Loucy (cell line): ENCODE results near the gene EIF2S2.
A peak's percentile ranks its signal among the peaks of the same experiment; 100 is the strongest.

Experiments used
- H2AFZ ChIP-seq: fragments of 200-600 bp; sonication (generic); 2 replicates; pipeline ENCODE4 v1.6.0; 2016; ENCODE audit warnings: antibody characterized with exemption, mild to moderate bottlenecking, low read length, moderate library complexity
- H3F3A ChIP-seq: fragments of 200-600 bp; 2 replicates; pipeline ENCODE4 v1.6.0; 2016; ENCODE audit warnings: antibody characterized with exemption, low read depth, mild to moderate bottlenecking
- H3K27me3 ChIP-seq: fragments of 200-600 bp; sonication (generic); 2 replicates; pipeline ENCODE4 v1.6.1; 2014; ENCODE audit warnings: low read length, mild to moderate bottlenecking; ENCODE audit not compliant: insufficient read depth, poor library complexity, severe bottlenecking
- H3K36me3 ChIP-seq: fragments of 200-600 bp; sonication (generic); 2 replicates; pipeline ENCODE4 v1.6.1; 2016; ENCODE audit warnings: low read length; ENCODE audit not compliant: insufficient read depth
- H3K4me1 ChIP-seq: fragments of 200-600 bp; sonication (generic); 2 replicates; pipeline ENCODE4 v1.5.1; 2014; ENCODE audit warnings: low read length, mild to moderate bottlenecking; ENCODE audit not compliant: insufficient read depth, poor library complexity, severe bottlenecking
- H3K4me2 ChIP-seq: fragments of 200-600 bp; sonication (generic); 2 replicates; pipeline ENCODE4 v1.6.0; 2014; ENCODE audit warnings: antibody characterized with exemption, low read length, low read depth, mild to moderate bottlenecking; ENCODE audit not compliant: poor library complexity, severe bottlenecking
- H3K4me3 ChIP-seq: fragments of 200-600 bp; sonication (generic); 2 replicates; pipeline ENCODE4 v1.5.1; 2014; ENCODE audit warnings: low read length, mild to moderate bottlenecking, mixed read lengths; ENCODE audit not compliant: poor library complexity, severe bottlenecking
- H3K79me2 ChIP-seq: fragments of 200-600 bp; sonication (generic); 2 replicates; pipeline ENCODE4 v1.6.1; 2014; ENCODE audit warnings: low read length; ENCODE audit not compliant: insufficient read depth
- H3K9ac ChIP-seq: fragments of 200-600 bp; sonication (generic); 2 replicates; pipeline ENCODE4 v1.6.0; 2014; ENCODE audit warnings: mild to moderate bottlenecking, low read depth, low read length, moderate library complexity; ENCODE audit not compliant: poor library complexity, severe bottlenecking
- H3K9me2 ChIP-seq: fragments of 200-600 bp; sonication (generic); replicated peaks from 2 replicates; pipeline ENCODE4 v1.6.1; 2016; ENCODE audit warnings: low read depth, low read length, mixed read lengths
- H3K9me3 ChIP-seq: fragments of 200-600 bp; sonication (generic); 2 replicates; pipeline ENCODE4 v1.6.1; 2014; ENCODE audit warnings: mild to moderate bottlenecking, antibody characterized with exemption, low read length, low read depth; ENCODE audit not compliant: insufficient read depth
- H4K20me1 ChIP-seq: fragments of 200-600 bp; sonication (generic); 2 replicates; pipeline ENCODE4 v1.6.0; 2014; ENCODE audit warnings: antibody characterized with exemption, low read length, mild to moderate bottlenecking; ENCODE audit not compliant: insufficient read depth, poor library complexity, severe bottlenecking
- EZH2phosphoT487 ChIP-seq: fragments of 200-600 bp; IDR thresholded peaks from 2 replicates; pipeline ENCODE4 v1.6.1; 2018; ENCODE audit warnings: antibody characterized with exemption, mild to moderate bottlenecking, moderate library complexity, borderline replicate concordance
- TF ChIP-seq, protein P1 (sequence below): fragments of 200-600 bp; sonication (generic); conservative IDR thresholded peaks from 2 replicates; pipeline ENCODE4 v1.5.1; 2014; ENCODE audit warnings: mild to moderate bottlenecking, antibody characterized with exemption, low read length

The EIF2S2 gene

DNA sequence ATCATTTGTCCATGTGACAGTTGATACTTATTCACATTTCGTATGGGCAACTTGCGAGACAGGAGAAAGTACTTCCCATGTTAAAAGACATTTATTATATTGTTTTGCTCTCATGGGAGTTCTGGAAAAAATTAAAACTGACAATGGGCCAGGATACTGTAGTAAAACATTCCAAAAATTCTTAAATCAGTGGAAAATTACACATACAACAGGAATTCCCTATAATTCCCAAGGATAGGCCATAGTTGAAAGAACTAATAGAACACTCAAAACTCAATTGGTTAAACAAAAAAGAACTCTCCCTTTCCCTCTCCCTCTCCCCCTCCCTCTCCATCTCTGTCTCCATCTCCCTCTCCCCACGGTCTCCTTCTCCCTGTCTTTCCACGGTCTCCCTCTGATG, 19.4 kb upstream of the EIF2S2 start:
- TF ChIP-seq, protein P1, sequence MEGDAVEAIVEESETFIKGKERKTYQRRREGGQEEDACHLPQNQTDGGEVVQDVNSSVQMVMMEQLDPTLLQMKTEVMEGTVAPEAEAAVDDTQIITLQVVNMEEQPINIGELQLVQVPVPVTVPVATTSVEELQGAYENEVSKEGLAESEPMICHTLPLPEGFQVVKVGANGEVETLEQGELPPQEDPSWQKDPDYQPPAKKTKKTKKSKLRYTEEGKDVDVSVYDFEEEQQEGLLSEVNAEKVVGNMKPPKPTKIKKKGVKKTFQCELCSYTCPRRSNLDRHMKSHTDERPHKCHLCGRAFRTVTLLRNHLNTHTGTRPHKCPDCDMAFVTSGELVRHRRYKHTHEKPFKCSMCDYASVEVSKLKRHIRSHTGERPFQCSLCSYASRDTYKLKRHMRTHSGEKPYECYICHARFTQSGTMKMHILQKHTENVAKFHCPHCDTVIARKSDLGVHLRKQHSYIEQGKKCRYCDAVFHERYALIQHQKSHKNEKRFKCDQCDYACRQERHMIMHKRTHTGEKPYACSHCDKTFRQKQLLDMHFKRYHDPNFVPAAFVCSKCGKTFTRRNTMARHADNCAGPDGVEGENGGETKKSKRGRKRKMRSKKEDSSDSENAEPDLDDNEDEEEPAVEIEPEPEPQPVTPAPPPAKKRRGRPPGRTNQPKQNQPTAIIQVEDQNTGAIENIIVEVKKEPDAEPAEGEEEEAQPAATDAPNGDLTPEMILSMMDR = no peak
- no peak for TF ChIP-seq EZH2phosphoT487
- no peaks in the 10 kb centered on the region for H3K9me2 ChIP-seq
- no peak overlapping the region for H2AFZ ChIP-seq
- H3K4me1 ChIP-seq = no peaks in the 10 kb centered on the region
- H4K20me1 ChIP-seq = no peaks in the 10 kb centered on the region
- no peak overlapping the region for H3K9ac ChIP-seq
- no peak overlapping the region for H3K4me3 ChIP-seq
- no peaks in the 10 kb centered on the region for H3K79me2 ChIP-seq
- H3K9me3 ChIP-seq = no peaks in the 10 kb centered on the region
- H3K4me2 ChIP-seq = no peak overlapping the region
- H3K27me3 ChIP-seq = no peaks in the 10 kb centered on the region
- H3K36me3 ChIP-seq = no peaks in the 10 kb centered on the region
- no peaks in the 10 kb centered on the region for H3F3A ChIP-seq

DNA sequence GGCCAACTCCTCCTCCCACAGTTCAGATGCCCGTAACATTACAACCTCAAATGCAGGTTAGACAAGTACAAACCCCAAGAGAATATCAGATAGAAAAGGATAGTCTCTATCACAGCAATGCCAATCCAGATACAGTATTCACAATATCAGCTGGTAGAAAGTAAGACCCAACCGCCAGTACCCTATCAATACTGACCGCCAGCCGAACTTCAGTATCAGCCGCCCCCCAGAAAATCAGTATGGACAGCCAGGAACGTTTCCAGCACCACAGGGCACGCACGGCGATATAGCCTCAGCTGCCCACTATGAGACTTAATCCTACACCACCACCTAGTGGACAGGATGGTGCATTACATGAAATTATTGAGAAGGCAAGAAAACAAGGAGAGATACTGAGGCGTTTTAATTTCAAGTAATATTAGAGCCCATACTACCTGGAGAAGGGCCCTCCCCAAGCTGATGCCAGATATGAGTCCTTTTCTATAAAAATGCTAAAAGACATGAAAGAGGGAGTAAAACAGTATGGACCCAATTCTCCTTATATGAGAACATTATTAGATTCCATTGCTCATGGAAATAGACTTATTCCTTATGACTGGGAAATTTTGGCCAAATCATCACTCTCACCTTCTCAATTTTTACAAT, 17.6 kb upstream of the EIF2S2 start:
- peak overlapping the region; percentile 7 for H3K4me3 ChIP-seq
- no peaks in the 10 kb centered on the region for H3K79me2 ChIP-seq
- peak overlapping the region; percentile 42 for H3K4me2 ChIP-seq
- no peaks in the 10 kb centered on the region for H3K27me3 ChIP-seq
- no peaks in the 10 kb centered on the region for H3K36me3 ChIP-seq
- TF ChIP-seq, protein P1 = peak; percentile 90
- no peak for TF ChIP-seq EZH2phosphoT487
- no peak overlapping the region for H3K9ac ChIP-seq
- no peaks in the 10 kb centered on the region for H3K9me3 ChIP-seq
- H2AFZ ChIP-seq = peak overlapping the region; percentile 41; the same call in 1 of the 2 replicates
- no peaks in the 10 kb centered on the region for H3F3A ChIP-seq
- no peaks in the 10 kb centered on the region for H3K9me2 ChIP-seq
- no peaks in the 10 kb centered on the region for H4K20me1 ChIP-seq
- peaks cover 2% of the 10 kb centered on the region for H3K4me1 ChIP-seq

DNA sequence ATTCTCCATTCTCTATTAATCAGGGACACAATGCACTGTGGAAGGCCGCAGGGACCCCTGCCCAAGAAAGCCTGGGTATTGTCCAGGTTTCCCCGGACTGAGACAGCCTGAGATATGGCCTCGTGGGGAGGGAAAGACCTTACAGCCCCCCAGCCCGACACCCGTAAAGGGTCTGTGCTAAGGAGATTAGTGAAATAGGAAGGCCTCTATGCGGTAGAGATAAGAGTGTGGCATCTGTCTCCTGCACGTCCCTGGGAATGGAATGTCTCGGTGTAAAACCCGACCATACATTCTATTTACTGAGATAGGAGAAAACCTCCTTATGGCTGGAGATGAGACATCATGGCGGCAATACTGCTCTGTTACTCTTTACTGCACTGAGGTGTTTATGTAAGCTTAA, 15.7 kb upstream of the EIF2S2 start:
- H3K79me2 ChIP-seq = no peaks in the 10 kb centered on the region
- H3K9ac ChIP-seq = no peak overlapping the region
- H3K4me3 ChIP-seq = no peak overlapping the region
- H2AFZ ChIP-seq = no peak overlapping the region
- H3K27me3 ChIP-seq = no peaks in the 10 kb centered on the region
- H3K36me3 ChIP-seq = no peaks in the 10 kb centered on the region
- H3K4me2 ChIP-seq = no peak overlapping the region
- no peaks in the 10 kb centered on the region for H4K20me1 ChIP-seq
- H3F3A ChIP-seq = no peaks in the 10 kb centered on the region
- no peaks in the 10 kb centered on the region for H3K9me2 ChIP-seq
- TF ChIP-seq EZH2phosphoT487 = no peak
- TF ChIP-seq, protein P1 = no peak
- peaks cover 4% of the 10 kb centered on the region for H3K4me1 ChIP-seq
- H3K9me3 ChIP-seq = no peaks in the 10 kb centered on the region
